HEK293 (cell line): ENCODE data around the gene PEX14.

ENCODE experiments used
- CTCF ChIA-PET: fragments of 350-600 bp; formaldehyde crosslinking; extraction: SDS; loops from one replicate; lab custom pipeline; 2021; ENCODE audit warnings: antibody characterized with exemption; lab: Yijun Ruan, JAX
- POLR2A ChIA-PET: fragments of 300-600 bp; formaldehyde crosslinking; extraction: SDS; loops from one replicate; lab custom pipeline; 2020; ENCODE audit warnings: antibody characterized with exemption, inconsistent platforms; lab: Yijun Ruan, JAX
- H3K27ac ChIP-seq: fragments of 200-500 bp; sonication (Bioruptor generic); 2 replicates; pipeline ENCODE4 v1.5.1; 2014; ENCODE audit warnings: low read depth, low read length, control low read depth, inconsistent platforms; ENCODE audit errors: extremely low read depth
- H3K36me3 ChIP-seq, 2 experiments: fragments of 200-500 bp in 1 of 2; sonication (Bioruptor generic) in 1 of 2; 1 replicate in 1 of 2; 2 replicates in 1 of 2; pipeline ENCODE4 v1.5.1; 2014 to 2017; ENCODE audit warnings: inconsistent platforms in 2 of 2, low read length in 2 of 2; ENCODE audit not compliant: control insufficient read depth in 2 of 2, insufficient read depth in 1 of 2
- H3K4me1 ChIP-seq: fragments of 200-500 bp; sonication (Bioruptor generic); 2 replicates; pipeline ENCODE4 v1.5.1; 2014; ENCODE audit warnings: mild to moderate bottlenecking, low read length, inconsistent platforms; ENCODE audit not compliant: control insufficient read depth, insufficient read depth
- H3K4me3 ChIP-seq: 2 replicates; pipeline ENCODE4 v1.5.1; 2011; ENCODE audit warnings: low read depth, mild to moderate bottlenecking, control low read depth, low read length, moderate library complexity
- H3K9me3 ChIP-seq: fragments of 200-500 bp; sonication (Bioruptor generic); 2 replicates; pipeline ENCODE4 v1.5.1; 2014; ENCODE audit warnings: low read depth, low read length, inconsistent platforms; ENCODE audit not compliant: control insufficient read depth, insufficient read depth
- OVOL3 ChIP-seq: fragments of 450-650 bp; formaldehyde crosslinking; IDR thresholded peaks from 2 replicates; pipeline ENCODE4 v1.5.1; 2016; ENCODE audit warnings: missing biosample characterization, missing genetic modification characterization
- SP7 ChIP-seq: fragments of 450-650 bp; formaldehyde crosslinking; IDR thresholded peaks from 2 replicates; pipeline ENCODE4 v1.5.1; 2016; ENCODE audit warnings: missing biosample characterization, missing genetic modification characterization
- TCF7L2 ChIP-seq: IDR thresholded peaks from 2 replicates; pipeline ENCODE4 v1.6.1; 2011; ENCODE audit warnings: low read depth, mild to moderate bottlenecking, inconsistent platforms, low read length, moderate library complexity, borderline replicate concordance
- TRIM28 ChIP-seq: IDR thresholded peaks from 2 replicates; pipeline ENCODE4 v1.6.1; 2011; ENCODE audit warnings: low read length, control low read depth, borderline replicate concordance
- ZBTB11 ChIP-seq: fragments of 450-650 bp; formaldehyde crosslinking; conservative IDR thresholded peaks from 2 replicates; pipeline ENCODE4 v1.5.1; 2016; ENCODE audit warnings: low read depth, missing biosample characterization, missing genetic modification characterization
- ZBTB49 ChIP-seq: fragments of 450-650 bp; formaldehyde crosslinking; IDR thresholded peaks from 2 replicates; pipeline ENCODE4 v1.5.1; 2016; ENCODE audit warnings: missing biosample characterization, missing genetic modification characterization, low read depth
- ZFP37 ChIP-seq: fragments of 450-650 bp; formaldehyde crosslinking; IDR thresholded peaks from 2 replicates; pipeline ENCODE4 v1.5.1; 2016; ENCODE audit warnings: missing biosample characterization, missing genetic modification characterization
- ZNF155 ChIP-seq: fragments of 450-650 bp; formaldehyde crosslinking; IDR thresholded peaks from 2 replicates; pipeline ENCODE4 v1.5.1; 2016; ENCODE audit warnings: missing biosample characterization, missing genetic modification characterization
- ZNF169 ChIP-seq: fragments of 450-650 bp; formaldehyde crosslinking; IDR thresholded peaks from 2 replicates; pipeline ENCODE4 v1.5.1; 2016; ENCODE audit warnings: missing biosample characterization, missing genetic modification characterization
- ZNF211 ChIP-seq: fragments of 450-650 bp; formaldehyde crosslinking; IDR thresholded peaks from 2 replicates; pipeline ENCODE4 v1.5.1; 2016; ENCODE audit warnings: low read depth, missing biosample characterization, missing genetic modification characterization
- ZNF292 ChIP-seq: fragments of 450-650 bp; formaldehyde crosslinking; IDR thresholded peaks from 2 replicates; pipeline ENCODE4 v1.5.1; 2016; ENCODE audit warnings: low read depth, missing biosample characterization, missing genetic modification characterization, borderline replicate concordance
- ZNF37A ChIP-seq: fragments of 450-650 bp; IDR thresholded peaks from 2 replicates; pipeline ENCODE4 v1.5.1; 2018; ENCODE audit warnings: missing biosample characterization, missing genetic modification characterization
- ZNF423 ChIP-seq: fragments of 450-650 bp; formaldehyde crosslinking; IDR thresholded peaks from 2 replicates; pipeline ENCODE4 v1.5.1; 2016; ENCODE audit warnings: missing biosample characterization, missing genetic modification characterization
- ZNF433 ChIP-seq: fragments of 450-650 bp; formaldehyde crosslinking; IDR thresholded peaks from 2 replicates; pipeline ENCODE4 v1.5.1; 2016; ENCODE audit warnings: missing biosample characterization, missing genetic modification characterization, low read depth
- ZNF513 ChIP-seq: fragments of 450-650 bp; IDR thresholded peaks from 2 replicates; pipeline ENCODE4 v1.5.1; 2018; ENCODE audit warnings: missing biosample characterization, missing genetic modification characterization
- ZNF549 ChIP-seq: fragments of 450-650 bp; IDR thresholded peaks from 2 replicates; pipeline ENCODE4 v1.5.1; 2018; ENCODE audit warnings: missing biosample characterization, missing genetic modification characterization, mild to moderate bottlenecking, inconsistent platforms, moderate library complexity
- ZNF558 ChIP-seq: fragments of 450-650 bp; formaldehyde crosslinking; IDR thresholded peaks from 2 replicates; pipeline ENCODE4 v1.5.1; 2016; ENCODE audit warnings: missing biosample characterization, missing genetic modification characterization
- ZNF660 ChIP-seq: fragments of 450-650 bp; IDR thresholded peaks from 2 replicates; pipeline ENCODE4 v1.5.1; 2018; ENCODE audit warnings: missing biosample characterization, mild to moderate bottlenecking, missing genetic modification characterization
- ZSCAN30 ChIP-seq: fragments of 450-650 bp; IDR thresholded peaks from 2 replicates; pipeline ENCODE4 v1.5.1; 2018; ENCODE audit warnings: missing biosample characterization, mild to moderate bottlenecking, missing genetic modification characterization, moderate library complexity
- ZSCAN5A ChIP-seq: fragments of 450-650 bp; formaldehyde crosslinking; IDR thresholded peaks from 2 replicates; pipeline ENCODE4 v1.5.1; 2016; ENCODE audit warnings: missing biosample characterization, missing genetic modification characterization

PEX14 gene

GRCh38 chr1:10612436-10613160 is 137.8 kb downstream of the PEX14 start:
- Histone ChIP-seq H3K36me3 (no peaks in the 10 kb centered on the region), H3K4me3 (no peak overlapping the region), H3K4me1 (no peaks in the 10 kb centered on the region)
- CTCF ChIA-PET, result interaction anchor here (0.5 to 0.7 kb wide), 2 partner anchors 291 to 630 kb away, joined by 3 read pairs; no protein-coding TSS in a partner anchor
- TF ChIP-seq ZNF433 (tag by site-specific recombination) (no peak), ZNF292 (tag by site-specific recombination) (no peak), ZNF513 (tag by site-specific recombination) (no peak), ZBTB49 (tag by site-specific recombination) (no peak), ZBTB11 (tag by site-specific recombination) (no peak), ZNF549 (no peak), ZSCAN5A (tag by site-specific recombination) (no peak), ZNF37A (no peak), TRIM28 (no peak), ZNF423 (no peak), ZNF169 (tag by site-specific recombination) (no peak), ZNF155 (no peak), TCF7L2 (no peak), OVOL3 (tag by site-specific recombination) (no peak), ZNF558 (tag by site-specific recombination) (no peak), ZFP37 (no peak), ZSCAN30 (tag by site-specific recombination) (no peak), SP7 (tag by site-specific recombination) (no peak), ZNF660 (tag by site-specific recombination) (no peak), ZNF211 (tag by site-specific recombination) (no peak)
- TF ChIP-seq, all 188 proteins: peak for 0
- H3K27ac ChIP-seq, result no peak overlapping the region
- POLR2A ChIA-PET, result interaction anchor here (0.6 kb wide), 1 partner anchor 52 kb away, joined by 5 read pairs; no protein-coding TSS in a partner anchor
- no peaks in the 10 kb centered on the region for H3K9me3 ChIP-seq
